GM18526 (cell line): Measurements from ENCODE around the gene MAD1L1.

Experiments used
- POLR2A ChIP-seq: IDR thresholded peaks from 3 replicates; pipeline ENCODE4 v1.6.1; 2011; ENCODE audit not compliant: insufficient read length; ENCODE audit errors: extremely low read depth

The MAD1L1 gene

GRCh38 chr7:2145835-2146580 lies 86.7 kb downstream of the MAD1L1 start:
- TF ChIP-seq POLR2A: no peak

GRCh38 chr7:2144926-2145325 lies 87.8 kb downstream of the MAD1L1 start:
- no peak for TF ChIP-seq POLR2A

- no peak for TF ChIP-seq POLR2A
These were observed 88.7 kb downstream of the MAD1L1 start for GRCh38 chr7:2143981-2144595.

DNA sequence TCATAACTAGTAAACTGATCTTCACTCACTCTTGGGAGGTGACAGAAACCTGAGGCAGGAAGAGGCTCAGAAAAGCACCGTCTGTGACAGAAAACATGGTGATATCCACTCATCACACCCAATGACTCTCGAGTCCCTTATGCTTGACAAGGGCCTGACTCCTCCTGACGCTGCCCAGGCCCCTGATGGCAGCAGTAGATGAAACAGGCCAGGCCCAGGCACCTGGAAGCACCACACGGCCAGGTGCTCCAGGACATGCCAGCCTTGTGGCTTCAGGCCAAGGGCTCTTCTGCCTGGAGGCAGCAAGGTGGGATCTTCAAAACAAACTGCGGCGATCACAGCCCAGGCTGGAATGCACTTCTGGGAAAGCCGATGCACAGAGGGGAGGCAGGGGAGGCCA lies 89.3 kb downstream of the MAD1L1 start:
- no peak for TF ChIP-seq POLR2A

GRCh38 chr7:2142386-2142785 lies 90.4 kb downstream of the MAD1L1 start:
- TF ChIP-seq POLR2A: no peak

DNA sequence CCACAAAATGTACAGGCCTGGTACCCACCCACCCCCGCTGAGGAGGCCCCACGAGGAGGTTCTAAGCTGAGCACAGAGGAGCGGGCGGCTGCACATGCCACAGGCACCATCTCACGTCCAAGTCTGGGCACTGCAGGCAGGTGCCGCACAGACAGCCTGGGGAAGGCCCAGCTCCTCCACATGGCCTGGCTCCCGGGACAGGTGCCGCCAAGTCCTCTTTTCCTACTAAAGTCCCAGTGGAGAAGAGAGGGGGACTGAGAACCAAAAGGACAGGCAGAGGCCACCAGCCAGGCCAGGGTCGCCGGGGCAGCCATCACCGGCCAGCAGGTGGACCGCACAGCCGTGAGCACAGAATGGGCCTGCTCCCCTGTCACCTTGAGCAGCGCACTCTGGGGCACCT lies 91.1 kb downstream of the MAD1L1 start:
- no peak for TF ChIP-seq POLR2A

GRCh38 chr7:2141021-2141410 lies 91.7 kb downstream of the MAD1L1 start:
- TF ChIP-seq POLR2A: no peak

- TF ChIP-seq POLR2A: no peak
These were observed 92.3 kb downstream of the MAD1L1 start for GRCh38 chr7:2140216-2141020.

DNA sequence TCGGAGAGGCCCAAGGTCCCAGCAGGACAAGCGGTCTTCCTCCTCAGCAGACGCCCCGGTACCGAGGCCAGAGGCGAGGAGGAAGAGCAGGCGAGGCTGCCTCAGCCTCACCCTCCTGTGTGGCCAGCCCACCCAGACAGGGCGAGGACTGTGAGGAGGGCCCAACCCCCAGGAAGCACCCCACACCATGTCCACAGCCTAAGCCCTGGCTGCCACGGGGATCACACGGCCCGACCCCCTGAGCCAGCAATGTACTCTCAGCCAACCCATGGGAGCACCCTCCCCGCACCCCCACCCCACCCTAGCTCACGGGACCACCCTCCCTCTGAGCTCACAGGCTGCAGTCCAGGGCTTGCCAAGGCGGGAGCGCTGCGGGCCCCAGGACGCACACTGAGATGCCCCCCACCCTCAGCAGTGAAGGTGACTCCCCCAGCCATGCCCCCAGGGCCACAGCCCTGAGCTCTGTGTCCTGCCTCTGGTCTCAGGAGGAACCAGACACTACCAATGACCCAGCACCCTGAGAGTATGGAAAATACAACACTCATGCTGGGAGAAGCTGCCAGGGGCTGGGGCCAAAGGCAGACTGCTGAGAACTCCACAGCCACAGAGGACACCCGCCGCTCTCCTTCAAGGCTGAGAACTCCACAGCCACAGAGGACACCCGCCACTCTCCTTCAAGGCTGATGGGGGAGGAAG lies 93.6 kb downstream of the MAD1L1 start:
- no peak for TF ChIP-seq POLR2A

DNA sequence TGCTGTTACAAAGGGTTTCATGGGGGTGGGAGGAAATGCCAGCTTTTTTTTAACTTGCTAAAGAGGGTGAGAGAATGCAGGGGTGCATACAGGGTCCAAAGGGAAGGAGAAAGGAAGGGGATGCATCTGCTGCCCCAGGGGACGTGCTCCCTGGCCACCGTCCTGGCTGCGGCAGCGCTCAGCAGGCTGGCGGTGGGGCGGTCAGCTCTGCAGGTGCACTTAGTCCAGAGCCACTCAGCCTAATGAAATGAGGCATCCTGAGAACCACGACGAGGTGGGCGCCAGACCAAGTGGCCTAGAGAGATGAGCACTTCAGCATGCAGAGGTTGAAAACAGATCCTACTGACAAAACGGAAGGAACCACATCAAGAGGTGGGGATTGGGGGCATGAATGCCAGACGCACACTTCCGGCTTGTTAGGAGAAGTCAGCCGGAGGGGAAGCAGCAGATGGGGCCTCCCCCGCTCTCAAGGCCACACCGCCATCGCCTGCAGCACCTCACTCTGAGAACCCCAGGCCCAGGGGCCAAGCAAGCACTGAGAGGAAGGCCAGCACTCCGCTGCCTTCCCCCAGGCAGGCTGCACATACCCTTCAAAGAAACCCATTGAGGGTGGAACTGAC lies 94.5 kb downstream of the MAD1L1 start:
- peak; percentile 39 for TF ChIP-seq POLR2A

GRCh38 chr7:2134740-2135139 lies 98.0 kb downstream of the MAD1L1 start:
- TF ChIP-seq POLR2A: no peak

- TF ChIP-seq POLR2A: no peak
These were observed 100.5 kb downstream of the MAD1L1 start for GRCh38 chr7:2132243-2132642.

- no peak for TF ChIP-seq POLR2A
These were observed 100.9 kb downstream of the MAD1L1 start for GRCh38 chr7:2131800-2132199.

DNA sequence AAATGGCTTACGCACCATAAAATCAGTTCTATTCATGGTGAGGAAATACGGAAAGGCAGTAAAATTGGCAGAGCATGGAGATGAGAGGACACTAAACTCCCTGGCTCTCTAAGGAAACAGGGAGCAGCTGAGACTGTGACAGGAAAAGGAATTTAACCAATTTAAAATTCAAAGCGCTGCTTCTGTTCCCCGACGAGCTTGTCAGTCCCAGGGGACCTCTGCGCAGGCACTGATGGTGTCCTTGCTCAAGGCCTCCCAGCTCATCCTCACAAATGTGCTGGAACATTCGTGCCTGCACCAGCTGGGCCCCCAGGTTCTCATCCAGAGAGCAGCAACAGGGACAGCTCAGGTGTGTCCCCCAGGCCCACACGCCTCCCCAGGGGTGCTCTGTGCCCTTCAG lies 101.4 kb downstream of the MAD1L1 start:
- TF ChIP-seq POLR2A: no peak

DNA sequence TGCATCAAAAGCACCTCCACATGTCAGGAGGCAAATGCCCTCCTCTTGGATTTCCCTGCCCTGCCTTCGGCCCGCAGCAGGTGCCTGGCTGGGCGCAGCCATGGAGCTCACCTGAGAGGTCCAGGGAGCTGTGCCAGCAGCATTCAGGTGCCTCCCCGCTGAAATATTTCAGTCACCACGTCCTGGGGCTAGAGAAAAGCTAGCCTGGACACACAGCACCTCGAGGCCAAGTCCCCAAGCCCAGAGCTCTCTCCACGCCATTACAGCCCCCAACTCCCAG lies 102.7 kb downstream of the MAD1L1 start:
- TF ChIP-seq POLR2A: no peak
